GM18520 (cell line): ENCODE results near the gene APCDD1.
"Not testable (repeated sequence)": the region's sequence is repeated elsewhere in the genome, so short reads cannot be mapped to it uniquely, and the experiment has no call there.

Experiments used
- ATAC-seq: cut with Tn5 transposase; IDR thresholded peaks from one replicate; pipeline ENCODE4 v1.9.1; 2021; ENCODE audit not compliant: unreplicated experiment

The APCDD1 gene

GRCh38 chr18:10461989-10462388, 7.6 kb downstream of the APCDD1 start:
- no peak for ATAC-seq

DNA sequence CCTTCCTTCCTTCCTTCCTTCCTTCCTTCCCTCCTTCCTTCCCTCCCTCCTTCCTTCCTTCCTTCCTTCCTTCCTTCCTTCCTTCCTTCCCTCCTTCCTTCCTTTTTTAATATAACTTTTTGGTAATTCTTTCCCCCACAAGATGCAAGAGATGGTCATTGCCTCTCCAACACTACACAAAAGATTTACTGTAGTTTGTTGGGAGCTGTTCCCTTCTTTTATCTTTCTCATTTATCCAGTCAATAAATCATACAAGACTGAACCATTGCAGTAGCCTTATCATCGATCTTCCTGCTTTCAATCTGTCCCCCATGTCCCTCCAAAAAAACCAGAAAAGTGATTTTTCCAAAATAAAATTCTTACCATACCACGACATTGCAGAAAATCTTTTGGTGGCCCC, 8.2 kb downstream of the APCDD1 start:
- ATAC-seq: no peak

DNA sequence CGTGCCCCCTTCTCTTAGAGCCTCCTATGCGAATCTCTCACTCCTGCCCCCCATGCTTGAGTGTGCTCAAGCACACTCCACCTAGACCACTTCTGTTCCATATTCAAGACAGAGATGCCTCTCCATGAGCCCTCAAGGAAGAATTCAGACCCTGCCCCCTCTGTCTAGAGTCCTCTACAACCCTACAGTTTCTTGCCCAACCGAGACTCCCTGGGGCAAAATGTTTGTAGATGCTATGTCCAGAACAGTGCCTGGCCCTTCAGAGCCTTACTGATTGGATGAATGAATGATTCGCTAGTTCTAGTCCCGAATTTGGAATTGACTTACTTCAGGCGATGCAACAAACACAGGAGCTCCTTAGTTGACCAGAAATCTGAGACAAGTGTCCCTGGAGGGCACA, 8.7 kb downstream of the APCDD1 start:
- no peak for ATAC-seq

DNA sequence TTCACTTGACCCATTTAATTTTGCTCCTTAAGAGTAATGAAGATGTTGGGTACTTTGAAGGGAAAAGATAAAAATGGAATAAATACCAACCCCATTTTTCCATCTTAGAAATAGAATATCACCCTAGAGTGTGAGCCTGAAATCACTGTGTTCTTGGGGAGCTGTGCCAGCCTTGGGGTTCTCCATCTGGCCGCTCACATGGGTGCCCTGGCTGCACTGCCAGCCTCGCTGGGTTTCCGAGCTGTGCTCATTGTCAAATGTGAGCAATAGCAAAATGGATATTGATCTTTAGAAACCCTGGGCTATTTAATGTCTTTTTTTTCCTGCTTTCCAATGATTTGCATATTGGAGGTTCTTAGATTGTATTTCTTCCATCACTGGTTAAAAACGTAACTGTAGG, 9.3 kb downstream of the APCDD1 start:
- no peak for ATAC-seq

DNA sequence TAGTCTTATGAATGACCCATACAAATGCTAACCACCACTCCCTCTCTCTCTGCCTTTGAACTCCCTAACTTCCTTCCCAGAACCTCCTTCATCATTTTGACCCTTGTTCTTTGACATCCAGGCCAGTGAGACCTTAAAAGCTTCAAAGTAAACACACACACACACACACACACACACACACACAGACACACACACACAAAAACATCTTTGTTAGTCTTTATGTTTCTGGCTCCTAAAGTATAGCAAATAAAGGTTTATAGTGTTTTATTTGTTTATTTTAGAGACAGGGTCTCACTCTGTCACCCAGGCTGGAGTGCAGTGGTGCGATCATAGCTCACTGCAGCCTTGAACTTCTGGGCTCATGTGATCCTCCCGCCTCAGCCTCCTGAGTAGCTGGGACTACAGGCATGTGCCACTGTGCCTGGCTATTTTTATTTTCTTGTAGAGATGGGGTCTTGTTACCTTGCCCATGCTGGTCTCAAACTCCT, 9.8 kb downstream of the APCDD1 start:
- not testable (repeated sequence) for ATAC-seq

GRCh38 chr18:10465174-10465939, 10.9 kb downstream of the APCDD1 start:
- no peak for ATAC-seq

DNA sequence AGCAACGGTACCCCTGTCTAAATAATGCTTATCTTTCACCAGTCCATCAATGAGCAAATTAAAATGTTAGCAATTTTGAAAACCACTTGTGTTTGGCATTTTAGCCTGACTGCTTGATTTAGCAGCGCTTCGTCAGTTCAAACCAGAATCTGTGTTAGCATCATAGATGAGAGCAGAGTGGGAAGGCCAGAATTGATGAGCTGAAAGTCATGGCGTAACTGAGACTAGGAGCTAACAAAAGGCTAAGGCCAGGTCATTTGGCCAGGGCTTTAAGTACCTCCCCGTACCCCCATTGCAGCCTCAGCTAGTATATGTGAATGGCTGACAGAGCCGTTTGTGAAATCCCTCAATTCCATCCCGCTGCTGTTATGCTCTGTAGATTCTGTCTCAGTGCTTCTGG, 16.0 kb downstream of the APCDD1 start:
- ATAC-seq: no peak

GRCh38 chr18:10471574-10471973, 17.1 kb downstream of the APCDD1 start:
- no peak for ATAC-seq

DNA sequence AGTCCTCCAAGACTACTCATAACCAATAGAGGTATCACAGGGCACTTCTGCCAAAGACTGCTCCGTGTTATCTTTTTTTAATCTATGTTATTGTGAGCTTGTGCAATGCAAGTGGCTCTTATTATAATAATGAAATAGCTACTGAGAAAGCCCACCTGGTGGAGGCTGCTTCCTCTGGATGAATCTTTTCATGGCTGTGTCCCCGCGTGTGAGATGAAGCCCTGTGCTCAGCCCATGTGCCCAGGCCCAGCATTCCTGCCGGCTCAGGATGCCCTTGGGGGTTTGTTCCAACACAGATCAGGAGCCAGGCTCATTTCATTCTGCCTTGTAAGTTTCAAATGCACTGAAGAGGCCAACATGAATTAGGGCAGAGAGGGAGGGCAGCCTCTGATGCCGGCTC, 18.7 kb downstream of the APCDD1 start:
- ATAC-seq: no peak

- ATAC-seq: no peak
Observed at GRCh38 chr18:10474309-10474708, 19.9 kb downstream of the APCDD1 start.

DNA sequence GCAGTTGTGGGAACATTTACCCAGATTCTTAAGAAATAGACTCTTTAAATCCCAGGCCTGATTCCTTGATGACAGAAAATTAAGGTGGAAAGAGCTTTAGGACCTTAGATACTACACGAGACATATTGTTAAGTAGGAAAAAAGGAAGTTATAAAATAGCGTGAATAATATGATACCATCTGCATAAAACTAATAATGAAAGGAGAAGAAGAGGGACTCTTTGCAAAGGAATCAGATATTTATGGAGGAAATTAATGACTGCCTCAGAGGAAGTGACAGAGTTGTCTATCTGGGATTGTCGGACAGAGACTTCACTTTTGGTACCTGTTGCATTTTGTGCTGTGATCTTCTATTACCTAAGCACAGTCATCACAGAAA, 20.8 kb downstream of the APCDD1 start:
- ATAC-seq: no peak

- ATAC-seq: no peak
Observed at GRCh38 chr18:10475654-10476291, 21.3 kb downstream of the APCDD1 start.

GRCh38 chr18:10476338-10476791, 21.9 kb downstream of the APCDD1 start:
- no peak for ATAC-seq

- ATAC-seq: no peak
Observed at GRCh38 chr18:10477121-10477862, 22.9 kb downstream of the APCDD1 start.

- ATAC-seq: no peak
Observed at GRCh38 chr18:10477863-10478260, 23.4 kb downstream of the APCDD1 start.

GRCh38 chr18:10481831-10482230, 27.4 kb downstream of the APCDD1 start:
- no peak for ATAC-seq

DNA sequence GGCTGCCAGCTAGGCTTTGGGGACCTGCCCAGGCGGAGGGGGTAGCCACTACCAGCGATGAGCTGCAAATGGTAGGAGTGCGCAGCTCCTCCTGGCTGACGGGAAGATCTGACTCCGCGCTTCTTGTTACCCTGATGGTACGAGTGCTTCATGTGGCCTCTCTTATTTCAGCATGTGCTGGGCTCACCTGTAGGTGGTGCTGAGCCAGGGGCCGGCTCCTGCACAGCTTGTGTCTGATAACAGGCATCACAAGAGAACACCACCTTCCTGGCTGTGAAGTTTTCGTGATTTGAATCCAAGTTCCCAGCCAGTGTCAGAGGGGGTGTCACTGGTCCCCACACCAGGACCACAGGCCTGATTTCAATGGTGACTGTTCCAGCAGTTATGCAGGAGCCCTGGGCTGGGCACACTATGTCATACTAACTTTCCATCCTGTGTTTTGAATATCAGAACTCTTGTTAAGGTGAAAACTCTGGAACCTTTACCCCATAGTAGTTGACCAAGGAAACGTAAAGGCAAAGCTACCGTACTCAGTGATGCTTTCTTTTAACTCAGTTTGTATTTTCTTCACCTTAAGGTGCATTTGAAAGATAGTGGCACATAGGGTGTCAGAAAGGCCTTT, 28.0 kb downstream of the APCDD1 start:
- peak; percentile 11 for ATAC-seq

DNA sequence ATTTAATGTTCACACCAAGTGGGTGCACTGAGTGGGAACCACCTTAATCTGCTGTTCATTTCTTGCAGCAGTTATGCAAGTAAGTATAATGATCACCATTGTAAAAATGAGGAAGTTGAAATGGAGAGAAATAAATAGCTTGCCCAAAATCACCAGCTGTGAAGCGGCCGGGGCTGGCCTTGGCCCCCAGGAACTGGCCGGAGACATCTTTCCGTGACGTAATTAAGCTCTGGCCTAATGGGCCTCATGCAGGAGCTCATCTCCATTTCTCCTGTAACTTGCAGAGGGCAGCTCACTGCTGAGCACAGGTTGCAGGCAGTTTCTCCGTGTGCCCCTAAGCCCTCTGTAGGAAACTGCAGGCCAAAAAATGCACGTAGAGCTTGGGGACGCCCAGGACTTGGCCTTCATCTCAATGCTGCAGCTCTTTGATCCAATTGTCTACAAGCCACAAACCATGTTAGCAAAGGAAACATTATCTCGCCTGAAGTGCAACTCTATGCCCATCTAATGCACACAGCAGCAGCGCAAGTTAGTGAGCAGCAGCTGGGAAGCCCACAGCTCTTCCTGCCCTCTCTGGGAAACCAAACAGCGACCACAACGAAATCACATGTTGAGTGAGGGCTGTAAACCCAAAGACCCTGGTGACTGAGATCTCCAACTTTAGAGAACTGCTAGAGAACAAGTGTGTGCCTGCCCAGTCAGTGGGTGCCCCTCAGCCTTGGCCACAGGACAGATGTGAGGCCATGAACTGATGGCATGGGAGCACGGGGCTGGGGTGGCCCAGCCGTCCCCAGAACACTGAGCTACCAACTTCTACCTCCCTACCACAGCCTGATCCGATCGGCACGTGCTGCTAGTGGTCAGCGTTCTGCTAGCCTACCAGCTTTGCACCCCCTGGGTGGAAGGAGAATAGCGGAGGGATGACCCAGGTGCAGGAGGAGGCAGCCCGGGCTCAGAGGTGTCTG, 28.8 kb downstream of the APCDD1 start:
- ATAC-seq: peak; percentile 79

- ATAC-seq: no peak
Observed at GRCh38 chr18:10485475-10485874, 31.0 kb downstream of the APCDD1 start.

DNA sequence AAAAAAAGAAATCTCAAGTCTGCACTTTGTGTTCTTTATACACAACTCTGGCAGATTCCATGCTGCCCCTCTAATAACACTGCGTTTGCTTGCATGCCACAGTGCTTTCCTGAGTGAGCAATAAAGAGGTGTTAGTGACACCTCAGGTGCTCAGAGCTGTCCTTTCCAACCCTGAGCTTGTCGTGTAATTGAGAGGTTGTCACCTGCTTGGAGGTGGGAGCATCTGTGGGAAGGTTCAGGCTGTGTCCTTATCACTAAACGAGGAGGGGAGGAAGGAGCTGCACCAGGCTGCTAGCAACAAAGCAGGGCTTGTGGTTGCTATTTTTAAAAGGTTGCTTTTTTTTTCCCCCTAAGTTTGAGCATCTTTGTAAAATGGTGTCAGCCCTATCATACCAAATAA, 31.9 kb downstream of the APCDD1 start:
- no peak for ATAC-seq
